PC-9 (cell line): ENCODE measurements around the gene GRPR. TPM values are rescaled to one million over a fixed set of nuclear protein-coding genes. Genes with fewer than 3 reads are reported as not detected.

Source experiments
- BruUV-seq: library from RNA; stranded (reverse); fragments of 400-500 nt; replicated peaks from 2 replicates; lab custom pipeline; 2021; lab: Mats Ljungman, UMichigan
- CTCF ChIA-PET: fragments of 300-600 bp; sonication (Branson Sonifier 250); formaldehyde crosslinking; loops from one replicate; lab custom pipeline; 2022; ENCODE audit warnings: antibody characterized with exemption; lab: Charles Lee
- POLR2A ChIA-PET: fragments of 300-600 bp; sonication (Branson Sonifier 250); formaldehyde crosslinking; loops from one replicate; lab custom pipeline; 2022; ENCODE audit warnings: antibody characterized with exemption; ENCODE audit not compliant: unreplicated experiment; lab: Charles Lee
- DNase-seq, 2 experiments: peaks; one replicate each; pipeline versions ENCODE4 v3.0.0 to v3.0.0-alpha.2; 2015 to 2022; ENCODE audit warnings: mixed read lengths in 1 of 2
- H2AFZ ChIP-seq: fragments of 200-600 bp; sonication (generic); 2 replicates; pipeline ENCODE4 v1.8.1; 2017; ENCODE audit warnings: antibody characterized with exemption
- H3F3A ChIP-seq: fragments of 200-600 bp; sonication (generic); 2 replicates; pipeline ENCODE4 v1.8.1; 2017; ENCODE audit warnings: antibody characterized with exemption, mild to moderate bottlenecking, low read depth; ENCODE audit not compliant: insufficient read depth
- H3K27ac ChIP-seq: fragments of 200-600 bp; sonication (generic); 2 replicates; pipeline ENCODE4 v1.6.1; 2016; ENCODE audit warnings: mixed run types
- H3K27me3 ChIP-seq: fragments of 200-600 bp; sonication (generic); 2 replicates; pipeline ENCODE4 v1.6.1; 2016; ENCODE audit warnings: low read depth, mixed run types; ENCODE audit not compliant: insufficient read depth
- H3K36me3 ChIP-seq: fragments of 200-600 bp; sonication (generic); 2 replicates; pipeline ENCODE4 v1.6.1; 2016; ENCODE audit warnings: low read depth, mixed run types
- H3K4me1 ChIP-seq: fragments of 200-600 bp; sonication (generic); replicated peaks from 2 replicates; pipeline ENCODE4 v1.6.1; 2016; ENCODE audit warnings: mixed run types; ENCODE audit not compliant: insufficient read depth
- H3K4me2 ChIP-seq: fragments of 200-600 bp; sonication (generic); 2 replicates; pipeline ENCODE4 v1.6.1; 2017; ENCODE audit warnings: mixed run types
- H3K4me3 ChIP-seq: fragments of 200-600 bp; sonication (generic); 2 replicates; pipeline ENCODE4 v1.6.1; 2016; ENCODE audit warnings: mixed run types
- H3K79me2 ChIP-seq: fragments of 200-600 bp; sonication (generic); 2 replicates; pipeline ENCODE4 v1.6.1; 2017; ENCODE audit warnings: low read depth, mixed run types
- H3K9me2 ChIP-seq: fragments of 200-600 bp; sonication (generic); 2 replicates; pipeline ENCODE4 v1.8.1; 2017; ENCODE audit warnings: mild to moderate bottlenecking; ENCODE audit not compliant: insufficient read depth
- H3K9me3 ChIP-seq: fragments of 200-600 bp; sonication (generic); 2 replicates; pipeline ENCODE4 v1.8.1; 2016; ENCODE audit warnings: low read depth; ENCODE audit not compliant: insufficient read depth
- H4K20me1 ChIP-seq: fragments of 200-600 bp; sonication (generic); 2 replicates; pipeline ENCODE4 v1.8.1; 2017; ENCODE audit not compliant: insufficient read depth
- EZH2 ChIP-seq: fragments of 200-600 bp; sonication (generic); IDR thresholded peaks from 2 replicates; pipeline ENCODE4 v1.8.0; 2017; ENCODE audit warnings: antibody characterized with exemption, low read depth
- intact Hi-C: fragments of 100-400 bp; cut with micrococcal nuclease; formaldehyde crosslinking; loops from one replicate; pipeline ENCODE4 v1.10.0; 2022; ENCODE audit not compliant: unreplicated experiment
- total RNA-seq: library from RNA; stranded (reverse); gene quantifications from 2 replicates; pipeline ENCODE4 v1.2.3, GENCODE V29; 2021
- TF ChIP-seq, protein P1 (sequence below): fragments of 200-600 bp; sonication (generic); conservative IDR thresholded peaks from 2 replicates; pipeline ENCODE4 v1.6.1; 2017; ENCODE audit warnings: mixed run types, antibody characterized with exemption, mild to moderate bottlenecking, moderate library complexity

The GRPR gene
- total RNA-seq, 1 experiment from 2014 or later, result 1.1 TPM

- no peaks in the 10 kb centered on the region for H3K27me3 ChIP-seq
- H3K9me2 ChIP-seq, result no peaks in the 10 kb centered on the region
- H3K4me2 ChIP-seq, result no peak overlapping the region
- TF ChIP-seq, protein P1, sequence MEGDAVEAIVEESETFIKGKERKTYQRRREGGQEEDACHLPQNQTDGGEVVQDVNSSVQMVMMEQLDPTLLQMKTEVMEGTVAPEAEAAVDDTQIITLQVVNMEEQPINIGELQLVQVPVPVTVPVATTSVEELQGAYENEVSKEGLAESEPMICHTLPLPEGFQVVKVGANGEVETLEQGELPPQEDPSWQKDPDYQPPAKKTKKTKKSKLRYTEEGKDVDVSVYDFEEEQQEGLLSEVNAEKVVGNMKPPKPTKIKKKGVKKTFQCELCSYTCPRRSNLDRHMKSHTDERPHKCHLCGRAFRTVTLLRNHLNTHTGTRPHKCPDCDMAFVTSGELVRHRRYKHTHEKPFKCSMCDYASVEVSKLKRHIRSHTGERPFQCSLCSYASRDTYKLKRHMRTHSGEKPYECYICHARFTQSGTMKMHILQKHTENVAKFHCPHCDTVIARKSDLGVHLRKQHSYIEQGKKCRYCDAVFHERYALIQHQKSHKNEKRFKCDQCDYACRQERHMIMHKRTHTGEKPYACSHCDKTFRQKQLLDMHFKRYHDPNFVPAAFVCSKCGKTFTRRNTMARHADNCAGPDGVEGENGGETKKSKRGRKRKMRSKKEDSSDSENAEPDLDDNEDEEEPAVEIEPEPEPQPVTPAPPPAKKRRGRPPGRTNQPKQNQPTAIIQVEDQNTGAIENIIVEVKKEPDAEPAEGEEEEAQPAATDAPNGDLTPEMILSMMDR, result no peak
- TF ChIP-seq EZH2, result no peak
- H2AFZ ChIP-seq, result no peak overlapping the region
- no peaks in the 10 kb centered on the region for H3K4me1 ChIP-seq
- intact Hi-C loops, result no loop called here
- BruUV-seq, result no TSS peak
- no peak overlapping the region for H3K27ac ChIP-seq
- ChIA-PET POLR2A (no interaction called here), CTCF (no interaction called here)
- DNase-seq, result no peak
- no peaks in the 10 kb centered on the region for H3K36me3 ChIP-seq
- no peaks in the 10 kb centered on the region for H3K79me2 ChIP-seq
- H3F3A ChIP-seq, result no peaks in the 10 kb centered on the region
- H3K9me3 ChIP-seq, result no peaks in the 10 kb centered on the region
- H3K4me3 ChIP-seq, result no peak overlapping the region
- no peaks in the 10 kb centered on the region for H4K20me1 ChIP-seq
Measured at GRCh38 chrX:16199343-16199742, 76.0 kb downstream of the GRPR start.

- H3K4me3 ChIP-seq, result no peak overlapping the region
- TF ChIP-seq, protein P1, result no peak
- TF ChIP-seq EZH2, result no peak
- H3K4me2 ChIP-seq, result no peak overlapping the region
- CTCF ChIA-PET, result no interaction called here
- H3K79me2 ChIP-seq, result no peaks in the 10 kb centered on the region
- no peak overlapping the region for H3K27ac ChIP-seq
- H4K20me1 ChIP-seq, result no peaks in the 10 kb centered on the region
- BruUV-seq, result no TSS peak
- H3K4me1 ChIP-seq, result no peaks in the 10 kb centered on the region
- POLR2A ChIA-PET, result no interaction called here
- H3F3A ChIP-seq, result no peaks in the 10 kb centered on the region
- no peak for DNase-seq
- H2AFZ ChIP-seq, result no peak overlapping the region
- H3K27me3 ChIP-seq, result no peaks in the 10 kb centered on the region
- H3K9me3 ChIP-seq, result no peaks in the 10 kb centered on the region
- intact Hi-C loops, result no loop called here
- H3K9me2 ChIP-seq, result no peaks in the 10 kb centered on the region
- H3K36me3 ChIP-seq, result no peaks in the 10 kb centered on the region
Measured at GRCh38 chrX:16202943-16203342, 79.6 kb downstream of the GRPR start.

Other genes starting within 250 kb of the GRPR start
- gene MAGEB17, start 43.9 kb downstream of the GRPR start, total RNA-seq, result not detected in 2 replicates